Measurements from ENCODE around the gene LASP1NB.

- TF ChIP-seq POLR2AphosphoS5 (IDR thresholded peaks at IDR 0.05; ENCODE audit: low read depth, low read length) (no peak), CTCF (IDR thresholded peaks at IDR 0.05) (no peak), REST (IDR thresholded peaks at IDR 0.05; ENCODE audit: insufficient read depth in 1 of 2, low read depth in 2 of 2, low read length in 1 of 2) (no peak)
Measured at GRCh38 chr17:38926293-38927070, 1.1 kb downstream of the LASP1NB start.

All from Panc1 (cell line).